ENCODE measurements around the gene SRSF4. TPM values are rescaled to one million over a fixed set of nuclear protein-coding genes. Genes with fewer than 3 reads are reported as not detected.

Gene SRSF4
- total RNA-seq, 1 donor from 2014 or later: 111 TPM

DNA sequence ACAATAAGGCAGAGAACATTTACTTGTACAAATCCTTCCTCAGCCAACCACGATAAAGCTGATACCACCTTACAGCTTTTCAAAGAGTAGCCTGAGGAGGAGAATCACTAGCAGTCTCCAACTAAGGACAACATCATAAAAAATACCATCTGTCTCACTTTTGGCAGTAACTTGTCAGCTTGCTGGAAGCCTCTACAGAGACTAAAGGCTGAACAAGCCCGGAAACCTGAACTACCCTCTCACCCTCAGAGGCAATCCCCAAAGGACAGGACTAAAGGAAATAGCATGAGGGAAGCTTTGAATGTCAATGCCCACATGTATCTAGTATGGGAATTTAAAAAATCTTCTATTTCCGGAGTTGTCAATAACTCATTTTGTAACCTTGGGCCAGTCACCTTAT is 10.6 kb downstream of the SRSF4 start:
- Mint-ChIP-seq H3K27me3 (no peaks in the 10 kb centered on the region), H3K9me3 (ENCODE audit: low read depth) (no peaks in the 10 kb centered on the region), H3K4me1 (ENCODE audit: low read depth) (peaks cover 30% of the 10 kb centered on the region), H3K4me3 (ENCODE audit: low read depth) (no peak overlapping the region), H3K36me3 (ENCODE audit: insufficient read depth) (peaks cover 21% of the 10 kb centered on the region), H3K27ac (peak overlapping the region; percentile 46)
- TF ChIP-seq, protein P1, sequence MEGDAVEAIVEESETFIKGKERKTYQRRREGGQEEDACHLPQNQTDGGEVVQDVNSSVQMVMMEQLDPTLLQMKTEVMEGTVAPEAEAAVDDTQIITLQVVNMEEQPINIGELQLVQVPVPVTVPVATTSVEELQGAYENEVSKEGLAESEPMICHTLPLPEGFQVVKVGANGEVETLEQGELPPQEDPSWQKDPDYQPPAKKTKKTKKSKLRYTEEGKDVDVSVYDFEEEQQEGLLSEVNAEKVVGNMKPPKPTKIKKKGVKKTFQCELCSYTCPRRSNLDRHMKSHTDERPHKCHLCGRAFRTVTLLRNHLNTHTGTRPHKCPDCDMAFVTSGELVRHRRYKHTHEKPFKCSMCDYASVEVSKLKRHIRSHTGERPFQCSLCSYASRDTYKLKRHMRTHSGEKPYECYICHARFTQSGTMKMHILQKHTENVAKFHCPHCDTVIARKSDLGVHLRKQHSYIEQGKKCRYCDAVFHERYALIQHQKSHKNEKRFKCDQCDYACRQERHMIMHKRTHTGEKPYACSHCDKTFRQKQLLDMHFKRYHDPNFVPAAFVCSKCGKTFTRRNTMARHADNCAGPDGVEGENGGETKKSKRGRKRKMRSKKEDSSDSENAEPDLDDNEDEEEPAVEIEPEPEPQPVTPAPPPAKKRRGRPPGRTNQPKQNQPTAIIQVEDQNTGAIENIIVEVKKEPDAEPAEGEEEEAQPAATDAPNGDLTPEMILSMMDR (IDR thresholded peaks at IDR 0.05; ENCODE audit: unreplicated experiment): no peak
- no peak for DNase-seq (ENCODE audit: low spot score, unreplicated experiment)

DNA sequence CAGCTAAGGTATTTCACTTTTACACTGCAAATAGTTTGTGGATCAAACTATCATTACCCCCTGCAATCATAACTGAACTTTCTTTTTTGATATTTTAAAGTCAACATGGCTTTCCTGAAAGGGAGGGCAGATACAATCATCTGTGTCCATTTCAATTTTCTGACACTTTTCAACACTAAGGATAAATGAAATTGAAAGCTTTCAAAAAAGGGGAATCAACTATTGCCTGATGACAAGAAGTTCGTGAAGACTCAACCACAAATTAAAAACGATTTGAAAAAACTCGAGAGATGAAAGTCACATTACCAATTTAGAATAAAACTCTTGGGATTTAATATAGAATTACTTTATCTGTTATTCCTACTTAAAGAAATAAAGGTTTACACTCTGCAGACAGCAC is 11.7 kb downstream of the SRSF4 start:
- TF ChIP-seq, protein P1 (IDR thresholded peaks at IDR 0.05; ENCODE audit: unreplicated experiment): no peak
- Mint-ChIP-seq H3K27ac (no peak overlapping the region), H3K27me3 (no peaks in the 10 kb centered on the region), H3K9me3 (ENCODE audit: low read depth) (no peaks in the 10 kb centered on the region), H3K4me1 (ENCODE audit: low read depth) (peaks cover 31% of the 10 kb centered on the region), H3K4me3 (ENCODE audit: low read depth) (no peak overlapping the region), H3K36me3 (ENCODE audit: insufficient read depth) (peaks cover 23% of the 10 kb centered on the region)
- DNase-seq (ENCODE audit: low spot score, unreplicated experiment): no peak

DNA sequence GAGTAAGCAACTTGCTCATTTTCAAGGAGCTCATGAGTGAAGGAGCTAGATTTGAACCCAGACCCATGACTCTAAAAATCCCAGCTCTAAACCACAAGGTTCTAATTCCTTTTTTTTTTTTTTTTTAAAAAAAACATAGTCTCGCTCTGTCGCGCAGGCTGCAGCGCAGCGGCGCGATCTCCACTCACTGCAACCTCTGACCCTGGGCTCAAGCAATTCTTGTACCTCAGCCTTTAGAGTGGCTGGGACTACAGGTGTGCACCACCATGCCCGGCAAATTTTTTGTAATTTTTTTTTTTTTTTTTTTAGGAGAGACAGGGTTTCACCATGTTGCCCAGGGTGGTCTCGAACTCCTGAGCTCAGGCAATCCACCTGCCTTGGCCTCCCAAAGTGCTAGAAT is 13.8 kb downstream of the SRSF4 start:
- Mint-ChIP-seq H3K36me3 (ENCODE audit: insufficient read depth) (peaks cover 19% of the 10 kb centered on the region), H3K9me3 (ENCODE audit: low read depth) (no peaks in the 10 kb centered on the region), H3K4me3 (ENCODE audit: low read depth) (no peak overlapping the region), H3K27me3 (no peaks in the 10 kb centered on the region), H3K27ac (no peak overlapping the region), H3K4me1 (ENCODE audit: low read depth) (peaks cover 33% of the 10 kb centered on the region)
- TF ChIP-seq, protein P1 (IDR thresholded peaks at IDR 0.05; ENCODE audit: unreplicated experiment): no peak
- DNase-seq (ENCODE audit: low spot score, unreplicated experiment): no peak

DNA sequence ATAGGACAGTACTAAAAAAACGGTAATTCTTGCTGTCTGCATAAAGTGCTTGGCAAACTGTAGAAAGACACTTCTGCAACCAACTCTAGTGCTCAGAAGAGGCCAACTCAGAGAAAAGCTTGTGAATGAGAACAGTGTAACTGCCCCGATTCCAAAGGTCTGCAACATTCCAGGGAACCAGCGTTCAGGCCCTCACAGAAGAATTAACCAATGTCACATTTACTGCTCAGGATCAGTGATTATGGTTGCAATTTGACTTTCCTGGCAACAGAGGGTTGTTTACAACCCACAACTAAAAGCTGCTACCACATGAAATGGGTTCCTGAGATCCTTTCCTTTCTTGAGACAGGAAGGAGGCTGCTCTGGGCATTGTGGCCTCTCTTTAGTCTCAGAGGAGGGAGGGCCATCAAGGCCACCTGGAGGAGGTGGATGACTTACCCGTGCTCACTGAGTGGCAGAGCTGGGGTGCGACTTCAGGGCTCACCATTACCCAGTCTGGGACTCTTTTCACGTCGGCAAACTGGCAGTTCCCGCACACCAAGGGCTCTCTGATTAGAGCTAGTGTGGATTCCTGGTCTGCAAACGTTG is 15.3 kb downstream of the SRSF4 start:
- H3K9me3 Mint-ChIP-seq (ENCODE audit: low read depth): no peaks in the 10 kb centered on the region
- DNase-seq (ENCODE audit: low spot score, unreplicated experiment): no peak
- peak overlapping the region; percentile 55 for H3K27ac Mint-ChIP-seq
- H3K27me3 Mint-ChIP-seq: no peaks in the 10 kb centered on the region
- H3K36me3 Mint-ChIP-seq (ENCODE audit: insufficient read depth): peaks cover 11% of the 10 kb centered on the region
- peaks cover 27% of the 10 kb centered on the region for H3K4me1 Mint-ChIP-seq (ENCODE audit: low read depth)
- TF ChIP-seq, protein P1 (IDR thresholded peaks at IDR 0.05; ENCODE audit: unreplicated experiment): no peak
- H3K4me3 Mint-ChIP-seq (ENCODE audit: low read depth): no peak overlapping the region

DNA sequence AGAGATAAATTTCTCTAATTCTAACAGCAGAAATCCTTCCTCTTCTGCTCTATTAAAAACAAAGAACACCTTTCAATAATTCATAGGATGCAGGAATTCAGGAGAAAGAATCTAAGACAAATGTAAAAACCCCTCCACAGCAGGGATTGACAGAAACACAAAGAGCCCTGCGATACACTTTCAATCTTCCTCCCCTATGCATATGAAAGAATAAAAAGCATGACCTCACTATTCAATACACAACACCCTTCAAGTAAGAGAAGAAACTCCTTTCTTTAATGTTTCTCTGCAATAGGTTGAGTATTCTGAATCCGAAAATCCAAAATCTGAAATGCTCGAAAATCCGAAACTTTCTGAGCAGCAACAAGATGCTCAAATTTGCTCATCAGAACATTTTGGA is 17.1 kb downstream of the SRSF4 start:
- no peak for DNase-seq (ENCODE audit: low spot score, unreplicated experiment)
- Mint-ChIP-seq H3K27ac (peak overlapping the region; percentile 82), H3K27me3 (no peaks in the 10 kb centered on the region), H3K9me3 (ENCODE audit: low read depth) (no peaks in the 10 kb centered on the region), H3K36me3 (ENCODE audit: insufficient read depth) (peaks cover 15% of the 10 kb centered on the region), H3K4me1 (ENCODE audit: low read depth) (peaks cover 21% of the 10 kb centered on the region), H3K4me3 (ENCODE audit: low read depth) (no peak overlapping the region)
- TF ChIP-seq, protein P1 (IDR thresholded peaks at IDR 0.05; ENCODE audit: unreplicated experiment): no peak
